Stimulated activated CD4-positive, alpha-beta T cell treated with anti-CD3 and anti-CD28 coated beads, Interleukin-15, amount 100 ng/mL, for 24 hours (primary cell): ENCODE results near the gene CHRNA9.

ENCODE experiments used
- DNase-seq: peaks from one replicate; pipeline ENCODE4 v3.0.0-alpha.2; 2020

The CHRNA9 gene

DNA sequence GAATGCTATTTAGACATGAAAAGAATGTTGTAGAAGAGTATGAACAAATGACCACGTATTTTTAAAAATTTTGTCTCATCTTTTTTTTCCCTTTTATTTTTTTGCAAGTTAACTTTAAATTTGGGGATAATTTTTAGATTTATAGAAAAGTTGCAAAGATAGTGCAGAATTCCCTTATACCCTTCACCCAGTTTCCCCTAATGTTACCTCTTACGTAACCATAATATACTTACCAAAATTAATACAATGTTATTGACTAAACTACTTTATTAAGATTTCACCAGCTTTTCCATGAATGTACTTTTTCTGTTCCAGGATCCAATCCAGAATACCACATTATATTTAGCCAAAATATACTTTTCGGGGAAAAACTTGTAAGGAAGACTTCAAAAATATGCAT is 12.3 kb downstream of the CHRNA9 start:
- no peak for DNase-seq

GRCh38 chr4:40348000-40348399 is 12.9 kb downstream of the CHRNA9 start:
- no peak for DNase-seq

DNA sequence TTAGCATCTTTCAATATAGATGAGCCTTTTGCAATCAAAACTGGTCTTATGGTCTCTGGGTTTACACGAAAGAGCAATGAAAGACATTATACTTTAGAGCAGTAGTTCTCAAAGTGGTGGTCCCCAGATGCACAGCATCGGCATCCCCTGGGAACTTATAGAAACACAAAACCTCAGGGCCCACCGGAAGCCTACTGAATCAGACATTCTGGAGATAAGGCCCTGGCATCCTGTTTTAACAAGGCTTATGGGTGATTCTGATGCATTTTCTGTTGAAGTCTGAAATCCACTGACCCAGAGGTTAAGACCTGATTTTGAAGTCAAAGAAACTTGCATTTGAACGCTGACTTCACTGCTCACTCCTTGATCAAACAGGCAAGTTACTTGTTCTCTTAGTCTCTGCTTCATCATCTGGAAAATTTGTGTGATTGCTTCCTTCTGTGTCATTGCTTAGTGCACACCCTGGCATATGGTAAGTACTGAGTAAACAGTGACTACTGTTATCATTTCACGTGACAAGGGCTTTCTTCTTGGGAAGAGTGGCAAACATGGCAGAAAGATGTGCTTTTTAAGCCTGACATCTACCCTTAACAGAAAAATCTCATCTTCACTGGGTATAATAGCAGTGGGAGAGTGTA is 14.5 kb downstream of the CHRNA9 start:
- DNase-seq: no peak

- no peak for DNase-seq
These were observed 15.6 kb downstream of the CHRNA9 start for GRCh38 chr4:40350627-40351227.

DNA sequence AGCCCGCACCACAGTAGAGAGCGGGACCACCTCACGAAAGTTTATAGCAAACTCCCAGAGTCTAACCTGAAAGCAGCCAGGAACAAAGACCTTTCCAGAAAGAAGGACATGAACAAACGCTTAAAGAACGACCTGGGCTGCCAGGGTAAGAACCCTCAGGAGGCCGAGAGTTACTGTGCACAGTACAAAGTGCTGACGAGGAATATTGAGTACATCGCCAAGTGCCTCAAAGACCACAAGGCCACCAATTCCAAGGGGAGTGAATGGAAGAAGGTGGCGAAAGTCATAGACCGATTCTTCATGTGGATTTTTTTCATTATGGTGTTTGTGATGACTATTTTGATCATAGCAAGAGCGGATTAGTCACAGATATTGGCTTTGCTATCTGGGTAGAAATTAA is 19.0 kb downstream of the CHRNA9 start:
- DNase-seq: no peak

DNA sequence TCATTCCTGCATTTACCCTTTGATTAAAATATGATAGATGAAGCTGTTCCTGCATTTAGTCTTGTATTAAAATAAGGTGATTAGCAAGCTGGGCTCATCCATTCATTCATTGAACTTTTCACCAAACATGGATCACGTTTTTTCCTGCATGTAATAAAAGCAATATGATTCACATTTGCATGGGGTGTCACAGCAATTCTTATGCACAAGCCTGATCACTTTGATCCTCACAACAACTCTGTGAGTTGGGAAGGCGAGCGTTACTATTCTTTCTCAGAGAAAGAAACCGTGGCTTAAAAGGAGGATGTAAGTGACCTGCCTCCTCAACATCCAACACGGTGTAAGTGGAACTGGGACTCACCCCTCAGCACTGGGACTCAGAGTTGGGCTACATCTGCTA is 20.0 kb downstream of the CHRNA9 start:
- no peak for DNase-seq

DNA sequence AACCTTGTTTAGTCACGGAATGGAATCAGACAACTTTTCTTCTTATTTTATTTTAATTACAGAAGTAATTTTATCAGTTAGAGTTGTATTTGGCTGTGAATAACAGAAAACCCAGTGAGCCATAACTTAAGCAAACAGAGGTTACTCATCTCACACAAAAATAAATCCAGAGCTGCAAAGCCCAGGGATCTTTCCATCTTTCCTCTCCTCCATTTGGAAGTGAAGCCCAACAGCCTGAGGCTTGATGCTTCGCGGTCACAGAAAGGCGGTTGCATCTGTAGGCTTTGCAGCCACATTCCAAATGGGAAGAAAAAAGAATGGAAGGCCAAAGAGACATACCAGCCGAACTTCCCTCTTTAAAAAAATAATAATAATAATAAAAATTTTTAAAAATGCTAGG is 22.6 kb downstream of the CHRNA9 start:
- no peak for DNase-seq

- no peak for DNase-seq
These were observed 26.2 kb downstream of the CHRNA9 start for GRCh38 chr4:40361338-40361737.

DNA sequence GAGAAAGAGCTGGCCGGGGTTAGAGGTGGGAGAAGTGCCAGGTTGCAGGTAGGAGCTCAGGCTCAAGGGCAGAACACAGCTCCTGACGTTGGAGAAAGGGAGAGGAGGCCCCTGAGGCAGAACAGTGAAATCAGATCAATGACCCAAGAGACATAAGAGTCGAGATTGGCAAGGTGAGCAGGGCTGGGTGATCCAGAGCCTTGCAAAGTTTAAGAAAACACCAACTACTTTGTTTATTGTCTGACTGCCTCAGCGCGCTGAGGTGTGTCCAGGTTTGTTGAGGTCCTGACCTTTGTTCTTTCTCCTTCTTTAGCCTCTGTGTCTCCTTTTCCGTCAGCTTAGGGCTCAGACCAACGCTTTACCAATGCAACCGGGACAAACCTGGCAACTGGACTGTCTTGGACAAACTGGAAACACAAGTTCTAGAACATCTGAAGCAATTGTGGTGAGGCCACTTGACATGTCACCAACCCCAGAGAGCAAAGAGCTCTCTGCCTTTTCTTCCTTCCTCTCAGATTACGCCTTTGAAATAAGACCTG is 28.3 kb downstream of the CHRNA9 start:
- DNase-seq: no peak

GRCh38 chr4:40363945-40364344 is 28.8 kb downstream of the CHRNA9 start:
- no peak for DNase-seq

- DNase-seq: no peak
These were observed 30.6 kb downstream of the CHRNA9 start for GRCh38 chr4:40365766-40366165.

GRCh38 chr4:40367451-40367850 is 32.3 kb downstream of the CHRNA9 start:
- DNase-seq: no peak

DNA sequence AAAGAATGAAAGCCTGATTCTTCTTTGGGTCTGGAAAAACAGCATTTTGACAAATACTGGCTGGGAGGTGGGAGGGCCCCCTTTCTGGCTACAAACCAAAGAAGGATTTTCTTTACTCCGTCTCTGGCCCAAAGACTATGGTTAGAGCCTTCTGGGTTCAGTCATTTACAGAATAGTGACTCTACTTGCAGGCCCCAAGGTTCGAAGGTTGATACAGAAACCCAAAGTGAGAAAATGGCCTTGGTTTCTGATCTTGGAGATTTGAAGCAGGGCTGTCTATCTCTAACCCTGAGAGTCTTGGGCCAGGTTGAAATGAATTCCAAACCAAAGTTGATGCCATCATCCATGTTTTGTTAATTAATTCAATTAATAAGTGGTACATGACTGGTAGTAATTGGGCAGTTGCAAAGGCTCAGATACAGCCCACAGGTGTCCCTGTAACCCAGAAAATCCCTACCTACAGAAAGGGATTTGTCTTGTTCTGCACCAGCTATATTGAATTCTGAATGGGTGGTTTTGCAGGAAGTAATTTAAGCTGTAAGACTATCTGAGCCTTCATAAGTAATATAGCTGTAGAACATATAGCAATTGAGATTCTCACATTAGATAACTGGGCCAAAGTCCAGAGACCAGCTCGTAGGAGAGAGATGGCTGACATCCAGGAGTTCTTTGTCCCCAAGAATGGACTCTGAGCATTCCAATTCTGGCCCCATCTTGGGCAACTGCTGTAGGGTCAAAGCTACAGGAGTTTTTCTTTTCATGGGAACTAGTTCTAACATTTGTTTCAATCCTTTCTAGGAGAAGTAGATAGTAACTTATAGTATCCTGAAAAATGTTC is 34.5 kb downstream of the CHRNA9 start:
- DNase-seq: no peak

- DNase-seq: no peak
These were observed 37.5 kb downstream of the CHRNA9 start for GRCh38 chr4:40372651-40373050.

DNA sequence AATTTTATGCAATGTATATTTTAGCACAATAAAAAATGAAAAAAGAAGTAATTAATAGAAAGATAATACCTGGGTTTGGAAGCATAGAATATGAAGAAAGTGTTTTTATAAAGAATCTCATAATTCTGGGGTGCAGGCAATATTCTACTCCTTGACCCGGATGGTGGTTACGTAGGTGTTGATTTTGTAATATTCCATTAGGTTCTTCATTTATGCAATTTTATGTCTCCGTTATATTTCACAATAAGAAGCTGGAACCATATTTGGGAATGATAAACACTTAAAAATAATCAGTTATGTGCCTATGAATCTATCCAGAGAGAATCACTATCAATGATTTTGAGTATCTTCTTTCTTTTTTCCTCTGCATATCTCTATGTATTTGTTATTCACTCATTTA is 38.5 kb downstream of the CHRNA9 start:
- DNase-seq: no peak

- no peak for DNase-seq
These were observed 40.0 kb downstream of the CHRNA9 start for GRCh38 chr4:40375095-40375494.

DNA sequence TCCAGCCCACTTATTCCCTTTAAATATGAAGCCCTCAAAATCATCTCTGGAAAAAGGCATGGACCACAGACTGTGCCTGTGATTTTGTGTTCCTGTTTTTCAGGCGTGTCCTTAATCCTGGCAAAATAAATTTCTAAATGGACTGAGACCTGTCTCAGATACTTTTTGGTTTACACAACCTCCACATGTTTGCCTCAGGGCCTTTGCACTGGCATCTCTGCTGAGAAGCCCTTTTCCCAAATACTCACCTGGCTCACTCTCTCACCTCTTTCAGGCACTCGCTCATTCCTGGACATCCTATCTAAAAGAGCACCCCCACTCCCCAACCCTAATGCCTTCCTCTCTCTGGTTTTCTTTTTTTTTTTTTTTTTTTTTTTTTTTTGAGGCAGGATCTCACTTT is 40.5 kb downstream of the CHRNA9 start:
- no peak for DNase-seq

DNA sequence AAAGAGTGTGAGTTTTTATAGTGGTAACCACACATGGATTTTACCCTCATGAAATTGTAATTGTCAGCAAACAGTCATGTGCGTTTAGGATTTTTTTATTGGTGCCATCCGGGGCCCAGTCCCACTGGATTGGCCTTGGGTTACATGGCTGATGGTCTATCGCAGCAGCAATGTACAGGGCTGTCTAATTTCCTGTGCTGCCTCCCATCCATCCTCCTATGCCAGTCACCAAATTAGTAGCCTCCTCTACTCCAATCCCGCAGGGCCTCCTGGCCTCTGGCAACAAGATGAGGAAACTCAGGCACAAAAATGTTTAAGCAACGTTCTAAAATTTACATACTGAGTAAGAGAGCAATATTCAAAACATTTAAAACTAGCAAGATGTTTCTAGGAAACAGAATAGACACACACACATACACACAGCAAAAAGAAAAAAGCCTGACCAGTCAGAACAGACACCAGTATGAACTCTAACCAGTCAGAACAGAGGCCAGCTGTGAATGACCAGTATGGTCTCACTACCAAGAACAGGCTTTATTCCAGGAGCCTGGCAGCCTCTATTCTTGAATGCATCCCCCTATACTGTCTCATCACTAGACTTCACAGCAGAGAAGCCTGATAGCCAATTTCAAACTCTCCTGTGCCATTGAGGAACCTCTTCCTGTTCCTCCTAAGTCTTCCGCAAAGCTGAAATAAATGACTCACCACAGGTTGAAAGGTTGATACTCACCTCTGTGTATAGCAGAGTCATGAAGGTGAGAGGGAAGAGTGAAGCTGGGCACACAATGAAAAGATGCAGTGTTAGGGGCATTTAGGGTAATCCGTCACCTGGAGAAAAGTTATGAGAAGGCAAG is 42.6 kb downstream of the CHRNA9 start:
- no peak for DNase-seq

DNA sequence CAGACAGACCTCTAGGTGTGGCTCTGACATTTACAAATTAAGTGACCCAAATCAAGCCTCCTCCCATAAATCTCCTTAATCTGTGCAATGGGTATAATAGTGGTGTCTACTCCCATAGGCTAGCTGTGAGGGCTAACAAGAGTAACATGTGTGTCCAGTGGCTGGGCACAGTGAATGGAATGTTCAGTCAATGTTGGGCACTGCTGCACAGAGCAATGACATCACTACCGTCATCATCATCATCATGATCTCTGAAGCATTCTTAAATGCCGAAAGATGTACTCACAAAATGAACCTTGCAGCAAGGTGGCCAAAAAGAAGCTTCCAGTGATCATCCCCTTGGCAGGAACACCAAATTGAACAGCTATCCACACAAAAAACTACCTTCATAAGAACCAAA is 43.5 kb downstream of the CHRNA9 start:
- no peak for DNase-seq

DNA sequence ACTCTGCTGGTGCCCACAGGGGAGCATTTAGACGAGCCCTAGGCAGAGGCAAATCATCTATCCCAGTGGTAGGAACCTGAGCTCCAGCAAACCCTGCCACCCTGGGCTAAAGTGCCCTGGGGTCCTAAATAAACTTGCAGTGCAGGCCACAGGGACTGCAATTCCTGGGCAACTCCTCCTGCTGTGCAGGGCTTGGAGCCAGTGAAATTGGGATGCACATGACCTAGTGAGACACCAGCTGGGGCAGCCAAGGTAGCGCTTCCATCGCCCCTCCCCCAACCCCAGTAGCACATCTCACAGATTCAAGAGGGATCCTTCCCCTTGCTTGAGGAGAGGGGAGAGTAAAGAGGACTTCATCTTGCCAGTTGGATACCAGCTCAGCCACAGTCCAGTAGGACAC is 44.1 kb downstream of the CHRNA9 start:
- DNase-seq: no peak

- DNase-seq: no peak
These were observed 45.5 kb downstream of the CHRNA9 start for GRCh38 chr4:40380647-40381046.

GRCh38 chr4:40388239-40388638 is 53.1 kb downstream of the CHRNA9 start:
- no peak for DNase-seq

GRCh38 chr4:40389986-40390385 is 54.9 kb downstream of the CHRNA9 start:
- no peak for DNase-seq
